HepG2 (cell line): ENCODE results near the gene MAP1LC3B. TPM values are rescaled to one million over a fixed set of nuclear protein-coding genes. Genes with fewer than 3 reads are reported as not detected.

ENCODE experiments used
- ARHGAP35 ChIP-seq: sonication (generic); formaldehyde crosslinking; IDR thresholded peaks from 2 replicates; pipeline ENCODE4 v1.9.0; 2022; ENCODE audit warnings: mild to moderate bottlenecking, inconsistent platforms, moderate library complexity, missing genetic modification reagents, borderline replicate concordance
- BORCS8-MEF2B ChIP-seq: sonication (generic); formaldehyde crosslinking; IDR thresholded peaks from 2 replicates; pipeline ENCODE4 v1.8.0; 2022; ENCODE audit warnings: mild to moderate bottlenecking, missing genetic modification reagents
- ELF4 ChIP-seq: sonication (generic); formaldehyde crosslinking; IDR thresholded peaks from 2 replicates; pipeline ENCODE4 v1.5.0; 2020; ENCODE audit warnings: missing genetic modification reagents, mild to moderate bottlenecking, moderate library complexity, borderline replicate concordance
- FOXA1 ChIP-seq, 2 experiments: fragments of 450-650 bp in 1 of 2; sonication (generic) in 1 of 2; formaldehyde crosslinking in 1 of 2; IDR thresholded peaks; 2 replicates each; pipeline versions ENCODE4 v1.4.0 to v1.6.1; 2016 to 2020; ENCODE audit warnings: missing genetic modification reagents in 1 of 2
- GPN1 ChIP-seq: sonication (generic); formaldehyde crosslinking; IDR thresholded peaks from 2 replicates; pipeline ENCODE4 v1.5.1; 2020; ENCODE audit warnings: missing genetic modification reagents, borderline replicate concordance
- HNF4A ChIP-seq: sonication (generic); formaldehyde crosslinking; IDR thresholded peaks from 2 replicates; pipeline ENCODE4 v1.4.0; 2020; ENCODE audit warnings: missing genetic modification reagents
- LCORL ChIP-seq, 2 experiments: fragments of 450-650 bp in 1 of 2; sonication (generic) in 1 of 2; formaldehyde crosslinking in 1 of 2; IDR thresholded peaks; 2 replicates each; pipeline versions ENCODE4 v1.5.0 to v1.6.1; 2017 to 2020; ENCODE audit warnings: antibody characterized with exemption in 1 of 2, missing genetic modification reagents in 1 of 2
- MED13 ChIP-seq: sonication (generic); formaldehyde crosslinking; IDR thresholded peaks from 2 replicates; pipeline ENCODE4 v1.5.0; 2020; ENCODE audit warnings: missing genetic modification reagents
- MXI1 ChIP-seq: IDR thresholded peaks from 3 replicates; pipeline ENCODE4 v1.6.1; 2012; ENCODE audit warnings: low read depth, low read length, inconsistent platforms, borderline replicate concordance
- MYNN ChIP-seq: sonication (generic); formaldehyde crosslinking; IDR thresholded peaks from 2 replicates; pipeline ENCODE4 v1.4.0; 2020; ENCODE audit warnings: mild to moderate bottlenecking, low read depth, missing genetic modification reagents
- NFE2 ChIP-seq: sonication (generic); formaldehyde crosslinking; IDR thresholded peaks from 2 replicates; pipeline ENCODE4 v1.4.0; 2020; ENCODE audit warnings: missing genetic modification reagents
- NFRKB ChIP-seq: fragments of 450-650 bp; IDR thresholded peaks from 2 replicates; pipeline ENCODE4 v1.6.1; 2017
- RBM39 ChIP-seq: fragments of 200-400 bp; formaldehyde crosslinking; IDR thresholded peaks from one replicate; pipeline ENCODE4 v1.6.1; 2018; ENCODE audit warnings: antibody characterized with exemption, mild to moderate bottlenecking, low read depth, low read length; ENCODE audit not compliant: poor library complexity, severe bottlenecking
- SUZ12 ChIP-seq: fragments of 150-350 bp; IDR thresholded peaks from 2 replicates; pipeline ENCODE4 v1.6.1; 2014; ENCODE audit warnings: low read depth, low read length
- TEAD2 ChIP-seq: sonication (generic); formaldehyde crosslinking; IDR thresholded peaks from 2 replicates; pipeline ENCODE4 v1.9.0; 2021; ENCODE audit warnings: missing genetic modification reagents
- ZFY ChIP-seq: sonication (generic); formaldehyde crosslinking; IDR thresholded peaks from 2 replicates; pipeline ENCODE4 v1.4.0; 2020; ENCODE audit warnings: missing genetic modification reagents
- ZNF326 ChIP-seq: sonication (generic); formaldehyde crosslinking; IDR thresholded peaks from 2 replicates; pipeline ENCODE4 v1.4.0; 2020; ENCODE audit warnings: missing genetic modification reagents, borderline replicate concordance
- ZNF329 ChIP-seq: sonication (generic); formaldehyde crosslinking; IDR thresholded peaks from 2 replicates; pipeline ENCODE4 v1.9.0; 2021; ENCODE audit warnings: low read depth, mild to moderate bottlenecking, missing genetic modification reagents
- ZNF746 ChIP-seq: sonication (generic); formaldehyde crosslinking; IDR thresholded peaks from 2 replicates; pipeline ENCODE4 v1.8.0; 2022; ENCODE audit warnings: mild to moderate bottlenecking, missing genetic modification reagents
- ZSCAN30 ChIP-seq: sonication (generic); formaldehyde crosslinking; IDR thresholded peaks from 2 replicates; pipeline ENCODE4 v1.5.0; 2020; ENCODE audit warnings: mild to moderate bottlenecking, missing genetic modification reagents
- ZSCAN31 ChIP-seq: sonication (generic); formaldehyde crosslinking; IDR thresholded peaks from 2 replicates; pipeline ENCODE4 v1.5.0; 2020; ENCODE audit warnings: low read depth, mild to moderate bottlenecking, missing genetic modification reagents
- polyA plus RNA-seq, 8 experiments: library from polyadenylated mRNA; depleted of rRNA in 3 of 8; stranded (reverse) in 7 of 8; unstranded in 1 of 8; fragments of >200 nt; fragmentation: Illumina TruSeq in 4 of 8; extraction: Trizol in 4 of 8; gene quantifications; 2 replicates each; pipeline versions ENCODE4 v1.2.1 to v1.2.3, GENCODE V29; 2011 to 2016; ENCODE audit warnings: low read depth in 4 of 8, missing spikeins in 1 of 8, mixed read lengths in 1 of 8; ENCODE audit not compliant: insufficient read depth in 1 of 8
- total RNA-seq, 5 experiments: library from RNA; depleted of rRNA; stranded (reverse); fragments of >200 nt; fragmentation: Illumina TruSeq; extraction: Trizol; gene quantifications; 2 replicates each; pipeline ENCODE4 v1.2.3, GENCODE V29; 2016; ENCODE audit warnings: low read depth in 1 of 5
- TF ChIP-seq, protein P1 (sequence below): sonication (generic); formaldehyde crosslinking; conservative IDR thresholded peaks from 2 replicates; pipeline ENCODE4 v1.8.0; 2022; ENCODE audit warnings: missing genetic modification reagents
- TF ChIP-seq, protein P2 (sequence below): sonication (generic); formaldehyde crosslinking; IDR thresholded peaks from 2 replicates; pipeline ENCODE4 v1.5.1; 2020; ENCODE audit warnings: mild to moderate bottlenecking, missing genetic modification reagents
- TF ChIP-seq, protein P3 (sequence below): sonication (generic); formaldehyde crosslinking; IDR thresholded peaks from 2 replicates; pipeline ENCODE4 v1.4.0; 2020; ENCODE audit warnings: missing genetic modification reagents

The MAP1LC3B gene
- total and polyA plus RNA-seq, 2 of the 13 experiments (the other 11 are each of a cell fraction or from before 2014, with no cell fraction given): 15.7 to 37.4 TPM

DNA sequence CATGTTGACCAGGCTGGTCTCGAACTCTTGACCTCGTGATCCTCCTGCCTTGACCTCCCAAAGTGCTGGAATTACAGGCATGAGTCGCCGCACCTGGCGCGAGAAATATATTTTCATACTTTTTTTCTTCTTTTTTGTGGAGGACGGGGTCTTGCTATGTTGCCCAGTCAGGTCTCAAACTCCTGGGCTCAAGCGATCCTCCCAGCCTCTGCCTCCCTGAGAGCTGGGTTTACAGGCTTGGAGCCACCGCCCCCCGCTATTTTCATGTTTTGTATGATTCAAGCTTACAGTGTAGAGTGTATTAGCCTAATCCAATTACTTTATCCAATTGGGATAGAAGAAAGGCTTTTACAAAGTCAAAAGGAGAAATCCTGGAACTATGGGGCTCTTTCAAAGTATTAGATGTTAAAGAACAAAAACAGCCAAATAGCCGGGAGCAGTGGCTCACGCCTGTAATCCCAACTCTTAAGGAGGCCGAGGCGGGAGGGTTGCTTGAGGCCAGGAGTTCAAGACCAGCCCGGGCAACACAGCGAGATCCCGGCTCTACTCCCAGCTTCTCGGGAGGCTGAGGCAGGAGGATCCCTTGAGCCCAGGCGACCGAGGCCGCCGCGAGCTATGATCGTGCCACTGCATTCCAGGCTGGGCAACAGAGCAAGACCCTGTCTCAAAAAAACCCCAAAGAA, 1.4 kb upstream of the MAP1LC3B start (continued):
- TF ChIP-seq, protein P1, sequence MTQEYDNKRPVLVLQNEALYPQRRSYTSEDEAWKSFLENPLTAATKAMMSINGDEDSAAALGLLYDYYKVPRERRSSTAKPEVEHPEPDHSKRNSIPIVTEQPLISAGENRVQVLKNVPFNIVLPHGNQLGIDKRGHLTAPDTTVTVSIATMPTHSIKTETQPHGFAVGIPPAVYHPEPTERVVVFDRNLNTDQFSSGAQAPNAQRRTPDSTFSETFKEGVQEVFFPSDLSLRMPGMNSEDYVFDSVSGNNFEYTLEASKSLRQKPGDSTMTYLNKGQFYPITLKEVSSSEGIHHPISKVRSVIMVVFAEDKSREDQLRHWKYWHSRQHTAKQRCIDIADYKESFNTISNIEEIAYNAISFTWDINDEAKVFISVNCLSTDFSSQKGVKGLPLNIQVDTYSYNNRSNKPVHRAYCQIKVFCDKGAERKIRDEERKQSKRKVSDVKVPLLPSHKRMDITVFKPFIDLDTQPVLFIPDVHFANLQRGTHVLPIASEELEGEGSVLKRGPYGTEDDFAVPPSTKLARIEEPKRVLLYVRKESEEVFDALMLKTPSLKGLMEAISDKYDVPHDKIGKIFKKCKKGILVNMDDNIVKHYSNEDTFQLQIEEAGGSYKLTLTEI (CRISPR knock-in tag): no peak
- TF ChIP-seq SUZ12: no peak
- no peak for TF ChIP-seq FOXA1 (IDR thresholded peaks at IDR 0.05)
- TF ChIP-seq FOXA1 (CRISPR knock-in tag; IDR thresholded peaks at IDR 0.05): no peak
- TF ChIP-seq, protein P2, sequence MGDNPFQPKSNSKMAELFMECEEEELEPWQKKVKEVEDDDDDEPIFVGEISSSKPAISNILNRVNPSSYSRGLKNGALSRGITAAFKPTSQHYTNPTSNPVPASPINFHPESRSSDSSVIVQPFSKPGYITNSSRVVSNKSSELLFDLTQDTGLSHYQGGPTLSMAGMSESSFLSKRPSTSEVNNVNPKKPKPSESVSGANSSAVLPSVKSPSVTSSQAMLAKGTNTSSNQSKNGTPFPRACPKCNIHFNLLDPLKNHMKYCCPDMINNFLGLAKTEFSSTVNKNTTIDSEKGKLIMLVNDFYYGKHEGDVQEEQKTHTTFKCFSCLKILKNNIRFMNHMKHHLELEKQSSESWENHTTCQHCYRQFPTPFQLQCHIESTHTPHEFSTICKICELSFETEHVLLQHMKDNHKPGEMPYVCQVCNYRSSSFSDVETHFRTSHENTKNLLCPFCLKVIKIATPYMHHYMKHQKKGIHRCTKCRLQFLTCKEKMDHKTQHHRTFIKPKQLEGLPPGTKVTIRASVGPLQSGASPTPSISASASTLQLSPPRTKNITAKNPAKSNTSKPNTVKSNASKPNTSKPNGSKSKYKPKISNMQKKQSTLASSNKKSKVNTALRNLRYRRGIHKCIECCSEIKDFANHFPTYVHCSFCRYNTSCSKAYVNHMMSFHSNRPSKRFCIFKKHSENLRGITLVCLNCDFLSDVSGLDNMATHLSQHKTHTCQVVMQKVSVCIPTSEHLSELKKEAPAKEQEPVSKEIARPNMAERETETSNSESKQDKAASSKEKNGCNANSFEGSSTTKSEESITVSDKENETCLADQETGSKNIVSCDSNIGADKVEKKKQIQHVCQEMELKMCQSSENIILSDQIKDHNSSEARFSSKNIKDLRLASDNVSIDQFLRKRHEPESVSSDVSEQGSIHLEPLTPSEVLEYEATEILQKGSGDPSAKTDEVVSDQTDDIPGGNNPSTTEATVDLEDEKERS (CRISPR knock-in tag): 0 out of 2 replicates have a peak, but pooled peaks have one; percentile 69
- no peak for TF ChIP-seq ZNF329
- no peak for TF ChIP-seq MXI1
- no peak for TF ChIP-seq NFRKB
- no peak for TF ChIP-seq HNF4A (CRISPR knock-in tag)
- TF ChIP-seq ZSCAN30 (CRISPR knock-in tag): no peak
- TF ChIP-seq NFE2 (CRISPR knock-in tag): no peak
- TF ChIP-seq MYNN (CRISPR knock-in tag): no peak
- no peak for TF ChIP-seq ZNF326
- no peak for TF ChIP-seq GPN1 (CRISPR knock-in tag)
- TF ChIP-seq, protein P3, sequence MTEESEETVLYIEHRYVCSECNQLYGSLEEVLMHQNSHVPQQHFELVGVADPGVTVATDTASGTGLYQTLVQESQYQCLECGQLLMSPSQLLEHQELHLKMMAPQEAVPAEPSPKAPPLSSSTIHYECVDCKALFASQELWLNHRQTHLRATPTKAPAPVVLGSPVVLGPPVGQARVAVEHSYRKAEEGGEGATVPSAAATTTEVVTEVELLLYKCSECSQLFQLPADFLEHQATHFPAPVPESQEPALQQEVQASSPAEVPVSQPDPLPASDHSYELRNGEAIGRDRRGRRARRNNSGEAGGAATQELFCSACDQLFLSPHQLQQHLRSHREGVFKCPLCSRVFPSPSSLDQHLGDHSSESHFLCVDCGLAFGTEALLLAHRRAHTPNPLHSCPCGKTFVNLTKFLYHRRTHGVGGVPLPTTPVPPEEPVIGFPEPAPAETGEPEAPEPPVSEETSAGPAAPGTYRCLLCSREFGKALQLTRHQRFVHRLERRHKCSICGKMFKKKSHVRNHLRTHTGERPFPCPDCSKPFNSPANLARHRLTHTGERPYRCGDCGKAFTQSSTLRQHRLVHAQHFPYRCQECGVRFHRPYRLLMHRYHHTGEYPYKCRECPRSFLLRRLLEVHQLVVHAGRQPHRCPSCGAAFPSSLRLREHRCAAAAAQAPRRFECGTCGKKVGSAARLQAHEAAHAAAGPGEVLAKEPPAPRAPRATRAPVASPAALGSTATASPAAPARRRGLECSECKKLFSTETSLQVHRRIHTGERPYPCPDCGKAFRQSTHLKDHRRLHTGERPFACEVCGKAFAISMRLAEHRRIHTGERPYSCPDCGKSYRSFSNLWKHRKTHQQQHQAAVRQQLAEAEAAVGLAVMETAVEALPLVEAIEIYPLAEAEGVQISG: no peak
- no peak for TF ChIP-seq MED13 (CRISPR knock-in tag)
- no peak for TF ChIP-seq BORCS8-MEF2B (CRISPR knock-in tag)
- TF ChIP-seq RBM39: no peak
- no peak for TF ChIP-seq ZSCAN31 (CRISPR knock-in tag)
- no peak for TF ChIP-seq LCORL (IDR thresholded peaks at IDR 0.05)
- TF ChIP-seq LCORL (CRISPR knock-in tag; IDR thresholded peaks at IDR 0.05): 0 out of 2 replicates have a peak, but pooled peaks have one; percentile 17
- no peak for TF ChIP-seq ARHGAP35 (CRISPR knock-in tag)
- no peak for TF ChIP-seq ELF4 (CRISPR knock-in tag)
- no peak for TF ChIP-seq ZFY (CRISPR knock-in tag)
- TF ChIP-seq ZNF746 (CRISPR knock-in tag): peak; percentile 26; the same call in 1 of the 2 replicates
- TF ChIP-seq TEAD2: no peak
